Skeletal muscle satellite cell (primary cell): ENCODE data around the gene IKZF3.
"Not testable (repeated sequence)": the region's sequence is repeated elsewhere in the genome, so short reads cannot be mapped to it uniquely, and the experiment has no call there.

Experiments used
- H3K27me3 ChIP-seq: 2 replicates; pipeline ENCODE4 v1.7.0; 2013; ENCODE audit warnings: low read length; ENCODE audit not compliant: control insufficient read depth, insufficient read depth
- H3K36me3 ChIP-seq: 2 replicates; pipeline ENCODE4 v1.7.0; 2013; ENCODE audit warnings: mild to moderate bottlenecking, control low read depth, low read length; ENCODE audit not compliant: insufficient read depth
- H3K4me1 ChIP-seq: 2 replicates; pipeline ENCODE4 v1.7.0; 2013; ENCODE audit warnings: low read length; ENCODE audit not compliant: control insufficient read depth, insufficient read depth
- H3K4me2 ChIP-seq: 2 replicates; pipeline ENCODE4 v1.7.0; 2013; ENCODE audit warnings: mild to moderate bottlenecking, low read length
- H3K4me3 ChIP-seq: 2 replicates; pipeline ENCODE4 v1.7.0; 2013; ENCODE audit warnings: low read length
- H3K9ac ChIP-seq: 2 replicates; pipeline ENCODE4 v1.7.0; 2013; ENCODE audit warnings: mild to moderate bottlenecking, low read depth, low read length, moderate library complexity
- H3K9me3 ChIP-seq: replicated peaks from 2 replicates; pipeline ENCODE4 v1.7.0; 2013; ENCODE audit warnings: mild to moderate bottlenecking, control low read depth, low read length

Gene IKZF3

GRCh38 chr17:39854909-39855308 lies 9.2 kb downstream of the IKZF3 start:
- H3K9ac ChIP-seq: no peak overlapping the region
- H3K4me2 ChIP-seq: no peak overlapping the region
- no peak overlapping the region for H3K4me3 ChIP-seq
- H3K27me3 ChIP-seq: peaks cover 57% of the 10 kb centered on the region
- H3K4me1 ChIP-seq: no peaks in the 10 kb centered on the region
- no peaks in the 10 kb centered on the region for H3K36me3 ChIP-seq
- H3K9me3 ChIP-seq: no peaks in the 10 kb centered on the region

- no peaks in the 10 kb centered on the region for H3K4me1 ChIP-seq
- no peak overlapping the region for H3K4me3 ChIP-seq
- H3K9ac ChIP-seq: no peak overlapping the region
- no peaks in the 10 kb centered on the region for H3K9me3 ChIP-seq
- no peaks in the 10 kb centered on the region for H3K36me3 ChIP-seq
- peaks cover 53% of the 10 kb centered on the region for H3K27me3 ChIP-seq
- no peak overlapping the region for H3K4me2 ChIP-seq
Measured at GRCh38 chr17:39852239-39852638, 11.9 kb downstream of the IKZF3 start.

GRCh38 chr17:39850186-39850585 lies 13.9 kb downstream of the IKZF3 start:
- not testable (repeated sequence) for H3K9me3 ChIP-seq, H3K9ac ChIP-seq, H3K36me3 ChIP-seq, H3K4me3 ChIP-seq, H3K4me1 ChIP-seq, H3K4me2 ChIP-seq
- H3K27me3 ChIP-seq: peaks cover 64% of the 10 kb centered on the region

- H3K4me2 ChIP-seq: no peak overlapping the region
- no peak overlapping the region for H3K9ac ChIP-seq
- H3K27me3 ChIP-seq: peaks cover 66% of the 10 kb centered on the region
- H3K4me3 ChIP-seq: no peak overlapping the region
- no peaks in the 10 kb centered on the region for H3K4me1 ChIP-seq
- H3K36me3 ChIP-seq: no peaks in the 10 kb centered on the region
- no peaks in the 10 kb centered on the region for H3K9me3 ChIP-seq
Measured at GRCh38 chr17:39848600-39848999, 15.5 kb downstream of the IKZF3 start.

DNA sequence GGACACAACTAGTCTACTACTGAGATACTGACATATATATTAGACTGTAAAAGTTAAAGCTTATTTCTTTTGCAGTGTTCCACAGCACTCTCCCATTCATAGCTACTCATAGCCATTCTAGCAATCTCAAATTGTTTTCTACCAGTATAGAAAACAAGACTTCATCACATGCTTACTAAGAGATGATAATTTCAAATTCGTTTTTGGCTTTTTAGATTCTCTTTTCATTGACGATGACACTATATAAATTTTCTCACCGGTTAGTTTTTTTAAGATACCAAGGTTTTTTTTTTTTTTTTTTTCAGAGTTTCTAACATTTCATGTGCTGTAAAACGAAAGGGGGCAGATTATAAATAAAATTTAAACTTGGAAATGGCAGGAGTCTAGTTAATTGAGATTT lies 17.9 kb downstream of the IKZF3 start:
- no peaks in the 10 kb centered on the region for H3K9me3 ChIP-seq
- H3K4me1 ChIP-seq: no peaks in the 10 kb centered on the region
- H3K36me3 ChIP-seq: no peaks in the 10 kb centered on the region
- no peak overlapping the region for H3K4me2 ChIP-seq
- H3K4me3 ChIP-seq: no peak overlapping the region
- H3K9ac ChIP-seq: no peak overlapping the region
- peaks cover 73% of the 10 kb centered on the region for H3K27me3 ChIP-seq

DNA sequence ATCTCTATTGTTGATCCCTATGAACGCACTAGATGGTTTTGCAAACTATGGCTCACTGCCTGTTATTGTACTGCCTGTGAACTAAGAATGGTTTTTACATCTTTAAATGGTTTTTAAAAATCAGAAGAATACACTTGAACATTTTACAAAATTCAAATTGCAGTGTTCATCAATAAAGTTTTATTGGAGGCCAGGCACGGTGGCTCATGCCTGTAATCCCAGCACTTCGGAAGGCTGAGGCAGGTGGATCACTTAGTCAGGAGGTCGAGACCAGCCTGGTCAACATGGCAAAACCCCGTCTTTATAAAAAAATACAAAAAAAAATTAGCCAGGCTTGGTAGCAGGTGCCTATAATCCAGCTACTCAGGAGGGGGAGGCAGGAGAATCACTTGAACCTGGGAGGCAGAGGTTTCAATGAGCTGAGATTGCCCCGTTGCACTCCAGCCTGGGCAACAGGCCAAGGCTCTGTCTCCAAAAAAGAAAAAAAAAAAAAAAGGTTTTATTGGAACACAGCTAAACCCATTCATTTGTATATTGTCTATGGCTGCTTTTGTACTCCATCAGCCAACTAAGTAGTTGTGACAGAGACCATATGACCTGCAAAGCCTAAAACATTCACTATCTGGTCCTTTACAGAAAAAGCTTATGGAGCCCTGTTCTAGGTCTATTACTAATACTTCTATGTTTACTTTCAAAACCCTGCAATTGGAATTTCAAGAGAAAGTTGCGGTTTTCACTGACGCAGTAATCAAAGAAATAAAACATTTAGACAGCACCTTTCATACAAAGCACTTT lies 18.9 kb downstream of the IKZF3 start:
- no peaks in the 10 kb centered on the region for H3K36me3 ChIP-seq
- no peaks in the 10 kb centered on the region for H3K9me3 ChIP-seq
- no peaks in the 10 kb centered on the region for H3K4me1 ChIP-seq
- no peak overlapping the region for H3K9ac ChIP-seq
- H3K27me3 ChIP-seq: peaks cover 78% of the 10 kb centered on the region
- H3K4me3 ChIP-seq: no peak overlapping the region
- no peak overlapping the region for H3K4me2 ChIP-seq

DNA sequence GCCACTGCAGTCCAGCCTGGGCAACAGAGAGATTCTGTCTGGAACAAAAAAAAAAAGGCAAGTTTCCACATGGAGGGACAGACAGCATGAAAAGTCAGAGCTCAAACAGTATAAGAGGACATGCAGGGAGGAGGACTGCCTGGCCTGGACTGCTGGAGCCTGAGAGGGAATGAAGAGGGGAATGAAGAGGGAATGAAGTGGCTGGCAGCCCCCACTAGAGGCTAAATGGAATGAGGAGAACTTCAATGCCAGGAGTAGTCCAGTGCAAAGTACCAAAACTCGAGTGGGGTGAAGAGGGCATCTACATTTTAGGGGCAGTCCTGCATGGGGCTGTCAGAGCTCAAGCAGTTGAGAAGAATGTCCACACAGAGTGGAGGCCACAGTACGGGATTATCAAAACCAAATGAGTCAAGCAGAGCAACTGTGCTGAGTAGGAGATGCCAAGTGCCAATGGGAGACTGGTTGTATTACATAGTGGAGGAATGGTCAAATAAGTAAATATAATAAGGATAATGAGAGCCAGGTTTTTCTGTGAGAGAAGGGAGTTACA lies 22.9 kb downstream of the IKZF3 start:
- Histone ChIP-seq H3K4me2 (no peak overlapping the region), H3K4me1 (no peaks in the 10 kb centered on the region), H3K9me3 (no peaks in the 10 kb centered on the region), H3K4me3 (no peak overlapping the region), H3K27me3 (peaks cover 62% of the 10 kb centered on the region), H3K9ac (no peak overlapping the region), H3K36me3 (no peaks in the 10 kb centered on the region)

DNA sequence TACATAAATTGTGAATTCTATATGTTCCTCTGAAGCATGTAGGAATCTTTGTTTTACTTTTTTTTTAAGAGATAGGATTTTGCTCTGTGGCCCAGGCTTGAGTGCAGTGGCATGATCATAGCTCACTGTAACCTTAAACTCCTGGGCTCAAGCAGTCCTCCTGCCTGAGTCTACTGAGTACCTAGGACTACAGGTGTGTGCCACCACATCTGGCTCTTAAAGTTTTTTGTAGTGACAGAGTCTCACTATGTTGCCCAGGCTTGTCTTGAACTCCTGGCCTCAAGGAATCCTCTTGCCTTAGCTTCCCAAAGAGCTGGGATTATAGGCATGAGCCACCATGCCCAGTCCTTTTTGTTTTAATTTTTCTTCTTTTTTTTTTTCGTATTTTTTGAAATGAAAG lies 25.3 kb downstream of the IKZF3 start:
- H3K4me3 ChIP-seq: no peak overlapping the region
- no peaks in the 10 kb centered on the region for H3K4me1 ChIP-seq
- H3K9ac ChIP-seq: no peak overlapping the region
- peaks cover 59% of the 10 kb centered on the region for H3K27me3 ChIP-seq
- no peaks in the 10 kb centered on the region for H3K9me3 ChIP-seq
- H3K36me3 ChIP-seq: no peaks in the 10 kb centered on the region
- H3K4me2 ChIP-seq: no peak overlapping the region

GRCh38 chr17:39838057-39838456 lies 26.1 kb downstream of the IKZF3 start:
- H3K4me1 ChIP-seq: no peaks in the 10 kb centered on the region
- no peaks in the 10 kb centered on the region for H3K9me3 ChIP-seq
- no peak overlapping the region for H3K4me2 ChIP-seq
- peaks cover 56% of the 10 kb centered on the region for H3K27me3 ChIP-seq
- H3K9ac ChIP-seq: no peak overlapping the region
- no peaks in the 10 kb centered on the region for H3K36me3 ChIP-seq
- H3K4me3 ChIP-seq: no peak overlapping the region

GRCh38 chr17:39836117-39836516 lies 28.0 kb downstream of the IKZF3 start:
- no peaks in the 10 kb centered on the region for H3K9me3 ChIP-seq
- no peaks in the 10 kb centered on the region for H3K36me3 ChIP-seq

DNA sequence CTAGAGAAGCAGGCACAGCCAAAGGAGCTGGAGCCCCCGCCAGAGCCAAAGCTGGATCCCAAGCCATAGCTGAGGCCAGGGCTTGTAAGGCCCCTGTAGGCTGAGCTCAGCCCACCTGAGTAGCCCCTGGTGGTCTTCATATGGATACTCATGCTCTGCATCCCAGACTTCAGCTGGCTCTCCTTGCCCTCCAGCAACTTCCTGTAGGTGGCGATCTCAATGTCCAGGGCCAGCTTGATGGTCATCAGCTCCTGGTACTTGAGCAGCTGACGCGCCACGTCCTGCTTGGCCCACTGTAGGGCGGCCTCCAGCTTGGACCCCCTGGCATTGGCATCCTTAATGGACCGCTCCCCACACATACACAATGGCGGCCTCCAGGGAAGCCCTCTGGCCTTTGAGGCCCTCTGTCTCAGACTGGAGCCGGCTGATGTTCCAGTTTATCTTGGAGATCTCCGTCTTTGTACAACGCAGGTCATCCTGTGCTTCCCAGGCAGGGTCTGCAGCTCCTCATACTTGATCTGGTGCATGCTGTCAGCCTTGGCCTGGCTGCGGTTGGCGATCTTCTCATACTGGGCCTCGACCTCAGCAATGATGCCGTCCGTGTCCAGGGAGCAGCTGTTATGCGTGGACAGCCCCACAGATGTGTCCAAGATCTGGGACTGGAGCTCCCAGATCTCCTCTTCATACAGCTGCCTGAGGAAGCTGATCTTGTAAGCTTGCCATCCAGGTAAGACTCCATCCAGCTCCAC lies 28.9 kb downstream of the IKZF3 start:
- Histone ChIP-seq H3K36me3 (no peaks in the 10 kb centered on the region), H3K9ac (no peak overlapping the region), H3K9me3 (no peaks in the 10 kb centered on the region)

More at GRCh38 chr17:39836117-39836516, 28.0 kb downstream of the IKZF3 start:
- Histone ChIP-seq H3K27me3 (peaks cover 53% of the 10 kb centered on the region), H3K9ac (no peak overlapping the region), H3K4me2 (no peak overlapping the region), H3K4me1 (no peaks in the 10 kb centered on the region), H3K4me3 (no peak overlapping the region)

More for the DNA sequence above, 28.9 kb downstream of the IKZF3 start:
- Histone ChIP-seq H3K27me3 (peaks cover 56% of the 10 kb centered on the region), H3K4me1 (no peaks in the 10 kb centered on the region), H3K4me2 (no peak overlapping the region), H3K4me3 (no peak overlapping the region)
